Measurements from ENCODE around the gene ARMCX1.
"Not testable (repeated sequence)": the region's sequence is repeated elsewhere in the genome, so short reads cannot be mapped to it uniquely, and the experiment has no call there.

Gene ARMCX1

DNA sequence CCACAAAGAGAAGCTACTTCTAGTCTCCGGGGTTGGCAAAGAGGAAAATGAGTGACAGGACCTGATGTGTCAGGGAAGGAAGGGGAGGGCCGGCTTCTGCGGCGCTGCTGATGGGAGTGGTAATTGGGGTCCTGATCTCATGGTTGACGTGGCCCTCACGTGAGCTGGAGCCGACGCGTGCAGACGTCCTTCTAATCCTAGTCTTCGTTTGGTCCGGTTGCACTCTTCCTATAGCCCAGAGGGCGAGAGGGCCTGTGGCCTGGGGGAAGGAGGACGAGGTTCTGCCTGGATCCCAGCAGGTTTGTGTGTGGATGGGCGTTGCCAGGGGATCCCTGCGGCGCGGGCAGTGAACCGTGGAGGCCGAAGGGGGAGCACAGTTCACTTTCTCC is at the start of gene ARMCX1:
Gene ARMCX1 (plus strand): TSS at position 186 of the 389 bp plus-strand sequence. CDS start 2,384 bp downstream, outside the sequence.
- DNase-seq (ENCODE audit: low spot score), result peak; percentile 85

DNA sequence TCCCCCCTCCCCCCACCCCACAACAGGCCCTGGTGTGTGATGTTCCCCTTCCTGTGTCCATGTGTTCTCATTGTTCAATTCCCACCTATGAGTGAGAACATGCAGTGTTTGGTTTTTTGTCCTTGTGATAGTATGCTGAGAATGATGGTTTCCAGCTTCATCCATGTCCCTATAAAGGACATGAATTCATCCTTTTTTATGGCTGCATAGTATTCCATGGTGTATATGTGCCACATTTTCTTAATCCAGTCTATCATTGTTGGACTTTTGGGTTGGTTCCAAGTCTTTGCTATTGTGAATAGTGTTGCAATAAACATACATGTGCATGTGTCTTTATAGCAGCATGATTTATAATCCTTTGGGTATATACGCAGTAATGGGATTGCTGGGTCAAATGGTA is 47.4 kb upstream of the ARMCX1 start:
- not testable (repeated sequence) for DNase-seq (ENCODE audit: low spot score)

- DNase-seq (ENCODE audit: low spot score), result no peak
Measured at GRCh38 chrX:101507372-101507771, 43.0 kb upstream of the ARMCX1 start.

- DNase-seq (ENCODE audit: low spot score), result no peak
Measured at GRCh38 chrX:101507986-101508385, 42.4 kb upstream of the ARMCX1 start.

- no peak for DNase-seq (ENCODE audit: low spot score)
Measured at GRCh38 chrX:101530944-101531343, 19.4 kb upstream of the ARMCX1 start.

GRCh38 chrX:101539116-101539515 is 11.2 kb upstream of the ARMCX1 start:
- DNase-seq (ENCODE audit: low spot score), result no peak

DNA sequence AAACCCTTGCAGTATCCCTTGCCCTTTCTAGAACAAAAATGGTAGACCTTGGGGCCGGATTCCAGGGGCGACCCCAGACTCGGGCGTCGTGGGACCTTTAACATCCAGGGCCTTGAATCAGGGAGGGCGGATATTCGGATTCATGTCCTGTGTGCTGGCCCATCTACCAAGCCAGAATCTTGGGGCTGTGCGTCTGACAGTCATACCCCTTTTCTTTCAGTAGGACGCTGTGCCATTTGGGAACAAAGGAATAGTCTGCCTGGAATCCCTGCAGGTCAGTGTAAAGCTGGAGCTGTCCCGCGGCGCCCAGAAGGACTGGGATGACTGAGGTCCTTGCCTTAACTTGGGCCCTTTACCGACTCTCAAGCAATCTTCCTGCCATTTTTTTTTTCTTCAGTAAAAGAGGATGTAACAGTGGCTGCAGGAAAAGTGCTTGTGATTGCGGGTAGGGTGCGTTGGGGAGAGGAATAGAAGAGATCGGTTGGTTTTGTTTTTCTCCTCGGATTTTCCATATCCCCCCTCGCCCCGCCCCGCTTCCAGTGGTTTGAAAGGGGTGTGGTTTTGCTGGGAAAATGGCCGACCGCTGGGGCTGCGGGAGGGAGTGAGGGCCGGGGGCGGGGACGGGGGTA is 518 bp downstream of the ARMCX1 start:
- peak; percentile 83 for DNase-seq (ENCODE audit: low spot score)

GRCh38 chrX:101551380-101551767 is 1.0 kb downstream of the ARMCX1 start:
- DNase-seq (ENCODE audit: low spot score), result no peak

- DNase-seq (ENCODE audit: low spot score), result no peak
Measured at GRCh38 chrX:101552714-101553113, 2.4 kb downstream of the ARMCX1 start.

DNA sequence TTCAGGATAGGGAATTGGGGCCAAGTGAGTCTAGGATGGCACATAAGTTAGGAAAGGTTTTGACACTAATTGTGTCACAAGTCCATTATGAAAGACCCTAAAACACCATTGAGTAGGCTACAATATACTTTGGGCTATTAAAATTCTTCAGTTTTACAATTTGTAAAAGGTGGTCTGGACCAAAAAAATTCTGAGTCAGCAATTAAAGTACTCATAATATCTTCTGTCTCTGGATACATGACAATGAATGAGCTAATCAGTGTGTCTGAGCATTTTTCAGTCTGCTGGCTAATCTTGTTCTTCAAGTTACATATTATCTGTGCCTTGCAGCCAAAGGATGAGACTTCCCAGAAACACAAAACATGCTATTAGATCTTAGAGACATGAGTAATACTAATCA is 14.3 kb downstream of the ARMCX1 start:
- no peak for DNase-seq (ENCODE audit: low spot score)

GRCh38 chrX:101595739-101596419 is 45.5 kb downstream of the ARMCX1 start:
- DNase-seq (ENCODE audit: low spot score), result peak; percentile 52

DNA sequence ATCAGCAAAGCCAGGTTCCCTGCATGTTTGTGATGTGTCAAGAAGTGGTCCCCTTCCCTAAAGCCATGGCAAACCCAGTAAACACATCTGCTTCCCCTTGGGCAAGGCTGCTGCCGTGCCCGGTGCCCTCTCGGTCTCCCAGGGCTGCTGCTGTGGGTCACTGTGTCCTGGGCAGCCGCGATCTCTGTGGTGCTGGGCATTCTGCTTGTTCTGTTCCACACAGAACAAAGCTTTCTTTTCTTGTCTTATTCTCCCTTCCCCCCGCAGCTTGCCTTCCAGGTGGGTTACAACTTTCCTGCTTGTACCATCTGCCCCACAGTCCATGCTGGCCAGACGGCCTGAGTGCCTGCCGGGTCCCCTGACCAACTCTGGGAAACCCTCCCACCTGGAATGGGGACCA is 49.2 kb downstream of the ARMCX1 start:
- not testable (repeated sequence) for DNase-seq (ENCODE audit: low spot score)

- DNase-seq (ENCODE audit: low spot score), result peak; percentile 54
Measured at GRCh38 chrX:101602077-101602476, 51.7 kb downstream of the ARMCX1 start.

Measured in GM03348 (cell line).